Measurements from ENCODE around the gene DENND4A.
"Not testable (repeated sequence)": the region's sequence is repeated elsewhere in the genome, so short reads cannot be mapped to it uniquely, and the experiment has no call there.

The DENND4A gene

DNA sequence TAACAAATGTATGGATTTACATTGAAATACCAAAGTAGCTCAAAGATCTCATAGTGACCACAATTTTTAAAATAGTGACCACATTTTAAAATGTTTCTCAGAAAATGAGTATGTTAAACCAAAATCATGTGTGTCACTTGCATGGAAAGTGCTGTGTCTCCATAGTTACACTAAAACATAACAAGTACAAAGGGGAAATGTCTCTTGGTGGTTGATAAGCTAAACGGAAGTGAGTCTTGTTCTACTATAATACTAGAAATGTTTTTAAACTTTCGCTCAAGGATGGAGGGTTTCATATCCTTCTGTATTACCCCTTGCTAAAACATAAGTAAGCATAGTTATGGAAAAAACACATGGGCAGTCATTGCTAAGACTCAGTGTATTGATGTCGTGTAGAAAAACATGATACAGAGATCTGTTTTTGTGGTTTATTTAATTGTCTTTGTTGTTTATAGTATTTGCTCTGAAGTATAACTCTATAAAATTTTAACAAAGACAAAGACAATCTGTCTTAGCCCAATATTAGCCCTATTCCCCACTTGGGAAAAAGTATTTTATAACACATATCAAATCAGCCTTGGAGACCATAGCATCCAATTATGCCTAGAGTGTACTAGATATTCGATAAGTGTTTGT is 27.0 kb upstream of the DENND4A start:
- DNase-seq (ENCODE audit: low read depth) = no peak

DNA sequence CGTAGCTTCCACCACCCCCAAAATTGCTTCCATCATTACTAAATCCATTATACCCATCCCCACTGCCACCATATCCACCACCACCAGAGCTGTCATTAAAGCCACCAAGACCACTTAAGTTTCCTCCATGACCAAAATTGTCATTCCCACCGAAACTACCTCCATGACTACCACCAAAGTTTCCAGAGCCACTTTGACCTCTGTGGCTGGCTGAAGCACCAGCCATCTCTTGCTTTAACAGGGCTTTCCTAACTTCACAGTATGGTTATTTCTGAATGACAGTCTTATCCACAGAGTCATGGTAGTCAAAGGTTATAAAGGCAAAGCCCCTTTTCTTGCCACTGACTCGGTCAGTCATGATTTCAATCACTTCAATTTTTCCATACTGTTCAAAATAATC is 24.3 kb upstream of the DENND4A start:
- DNase-seq (ENCODE audit: low read depth) = no peak

DNA sequence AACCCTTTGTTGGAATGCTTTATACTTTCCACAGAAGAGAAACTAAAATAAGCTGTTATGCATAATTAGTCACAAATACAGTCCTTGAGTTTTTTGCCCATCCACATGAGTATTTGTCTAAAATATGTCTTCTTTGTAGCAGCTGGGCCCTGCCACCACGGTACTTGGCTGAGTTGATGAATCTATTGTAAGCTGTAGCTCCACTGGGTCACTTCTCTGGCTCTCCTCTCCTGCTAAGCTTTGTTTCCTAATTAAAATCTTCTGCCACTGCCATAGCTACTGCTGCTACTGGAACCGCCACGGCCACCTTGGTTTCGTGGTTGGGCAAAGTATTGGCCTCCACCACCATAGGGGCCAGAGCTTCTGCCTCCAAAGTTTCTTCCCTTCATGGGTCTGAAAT is 23.9 kb upstream of the DENND4A start:
- DNase-seq (ENCODE audit: low read depth) = not testable (repeated sequence)

DNA sequence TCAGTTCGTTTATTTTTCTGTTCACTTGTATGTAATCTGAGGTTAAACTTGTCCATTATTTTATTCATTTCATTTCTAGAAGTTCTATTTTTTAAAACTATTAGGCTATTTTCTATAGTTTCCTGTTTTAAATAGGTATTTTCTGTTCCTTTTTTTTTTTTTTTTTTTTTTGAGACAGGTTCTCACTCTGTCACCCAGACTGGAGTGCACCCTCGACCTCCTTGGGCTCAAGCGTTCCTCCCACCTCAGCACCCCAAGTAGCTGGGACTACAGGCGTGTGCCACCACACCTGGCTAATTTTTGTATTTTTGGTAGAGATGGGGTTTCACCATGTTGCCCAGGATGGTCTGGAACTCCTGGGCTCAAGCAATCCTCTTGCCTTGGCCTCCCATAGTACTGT is 22.2 kb upstream of the DENND4A start:
- DNase-seq (ENCODE audit: low read depth) = not testable (repeated sequence)

DNA sequence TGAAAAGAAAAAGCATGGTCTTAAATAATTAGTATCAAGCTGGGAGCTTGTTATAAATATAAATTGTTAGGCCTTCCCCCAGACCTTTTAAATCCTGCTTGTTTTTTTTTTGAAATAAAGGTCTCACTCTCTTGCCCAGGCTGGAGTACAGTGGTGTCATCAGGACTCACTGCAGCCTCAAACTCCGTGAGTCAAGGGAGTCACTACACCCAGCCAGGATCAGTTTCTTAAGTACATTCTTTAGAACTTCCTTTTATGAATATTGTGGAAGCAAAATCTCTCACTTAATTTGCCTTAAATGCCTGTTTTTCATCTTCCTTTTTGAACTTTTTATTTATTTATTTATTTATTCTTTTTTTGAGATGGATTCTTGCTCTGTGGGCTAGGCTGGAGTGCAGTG is 20.8 kb upstream of the DENND4A start:
- no peak for DNase-seq (ENCODE audit: low read depth)

DNA sequence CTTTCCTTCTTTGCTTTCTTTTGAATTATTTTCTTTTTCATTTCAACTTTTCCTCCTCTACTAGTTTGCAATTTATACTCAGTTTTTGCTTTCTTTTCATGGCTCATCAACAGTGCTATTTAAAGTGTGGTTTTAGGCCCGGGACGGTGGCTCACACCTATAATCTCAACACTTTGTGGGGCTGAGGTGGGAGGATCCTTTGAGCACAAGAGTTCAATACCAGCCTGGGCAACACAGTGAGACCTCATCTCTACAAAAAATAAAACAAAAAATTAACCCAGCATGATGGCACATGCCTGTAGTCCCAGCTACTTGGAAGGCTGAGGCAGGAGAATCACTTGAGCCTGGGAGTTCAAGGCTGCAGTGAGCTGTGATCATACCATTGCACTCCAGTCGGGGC is 20.4 kb upstream of the DENND4A start:
- no peak for DNase-seq (ENCODE audit: low read depth)

DNA sequence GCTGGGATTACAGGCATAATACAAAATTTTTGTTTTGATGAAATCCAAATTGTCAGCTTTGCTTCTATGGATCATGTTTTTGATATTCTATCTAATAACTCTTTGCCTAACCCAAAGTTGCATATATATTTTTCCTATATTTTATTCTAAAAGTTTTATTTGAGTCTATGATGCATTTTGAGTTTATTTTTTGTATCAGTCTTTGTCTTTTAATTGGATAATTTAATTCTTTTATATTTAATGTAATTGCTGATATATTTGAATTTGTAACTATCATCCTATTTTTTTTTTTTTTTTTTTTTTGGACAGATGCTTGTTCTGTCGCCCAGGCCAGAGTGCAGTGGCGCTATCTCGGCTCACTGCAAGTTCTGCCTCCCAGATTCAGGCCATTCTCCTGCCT is 19.7 kb upstream of the DENND4A start:
- DNase-seq (ENCODE audit: low read depth) = no peak

DNA sequence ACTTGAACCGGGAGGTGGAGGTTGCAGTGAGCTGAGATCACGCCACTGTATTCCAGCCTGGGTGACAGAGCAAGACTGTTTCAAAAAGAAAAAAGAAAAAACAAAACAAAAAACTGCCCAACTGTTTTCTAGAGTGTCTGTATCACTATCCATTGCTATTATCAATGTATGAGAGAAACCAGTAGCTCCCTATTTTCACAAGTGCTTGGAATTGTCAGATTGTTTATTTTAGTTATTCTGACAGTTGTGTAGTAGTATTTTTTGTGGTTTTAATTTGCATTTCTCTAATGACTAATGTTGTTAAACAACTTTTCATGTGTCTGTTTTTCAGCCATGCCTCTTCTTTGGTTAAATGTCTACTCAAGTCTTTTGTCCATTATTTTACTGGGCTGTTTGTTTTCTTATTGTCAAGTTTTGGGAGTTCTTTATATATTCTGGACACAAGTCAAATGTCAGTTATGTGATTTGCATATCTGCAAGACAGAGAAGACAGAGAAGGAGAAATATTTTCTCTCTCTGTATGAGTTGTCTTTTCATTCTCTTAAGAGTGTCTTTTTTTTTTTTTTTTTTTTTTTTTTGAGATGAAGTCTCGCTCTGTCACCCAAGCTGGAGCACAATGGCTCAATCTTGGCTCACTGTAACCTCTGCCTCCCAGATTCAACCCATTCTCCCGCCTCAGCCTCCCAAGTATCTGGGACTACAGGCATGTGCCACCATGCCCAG is 19.1 kb upstream of the DENND4A start:
- DNase-seq (ENCODE audit: low read depth) = not testable (repeated sequence)

DNA sequence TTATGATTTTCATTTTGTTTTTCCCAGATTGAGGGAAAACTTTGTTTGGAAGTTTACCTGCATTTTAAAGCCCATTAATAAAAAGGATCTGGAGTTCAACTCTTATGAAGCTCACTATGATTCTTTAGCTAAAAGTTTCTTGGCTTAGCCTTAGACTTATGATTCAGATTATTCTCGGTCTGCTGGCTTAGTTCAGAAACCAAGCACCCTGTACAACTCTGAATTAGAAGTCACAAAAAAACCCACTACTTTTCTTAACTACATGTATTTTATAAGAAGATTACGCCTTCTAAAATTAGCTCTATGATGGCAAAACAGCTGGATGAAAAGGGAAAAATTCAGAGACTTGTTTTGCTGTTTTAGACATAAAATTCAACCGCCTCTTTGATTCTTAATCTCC is 14.3 kb upstream of the DENND4A start:
- DNase-seq (ENCODE audit: low read depth) = no peak

DNA sequence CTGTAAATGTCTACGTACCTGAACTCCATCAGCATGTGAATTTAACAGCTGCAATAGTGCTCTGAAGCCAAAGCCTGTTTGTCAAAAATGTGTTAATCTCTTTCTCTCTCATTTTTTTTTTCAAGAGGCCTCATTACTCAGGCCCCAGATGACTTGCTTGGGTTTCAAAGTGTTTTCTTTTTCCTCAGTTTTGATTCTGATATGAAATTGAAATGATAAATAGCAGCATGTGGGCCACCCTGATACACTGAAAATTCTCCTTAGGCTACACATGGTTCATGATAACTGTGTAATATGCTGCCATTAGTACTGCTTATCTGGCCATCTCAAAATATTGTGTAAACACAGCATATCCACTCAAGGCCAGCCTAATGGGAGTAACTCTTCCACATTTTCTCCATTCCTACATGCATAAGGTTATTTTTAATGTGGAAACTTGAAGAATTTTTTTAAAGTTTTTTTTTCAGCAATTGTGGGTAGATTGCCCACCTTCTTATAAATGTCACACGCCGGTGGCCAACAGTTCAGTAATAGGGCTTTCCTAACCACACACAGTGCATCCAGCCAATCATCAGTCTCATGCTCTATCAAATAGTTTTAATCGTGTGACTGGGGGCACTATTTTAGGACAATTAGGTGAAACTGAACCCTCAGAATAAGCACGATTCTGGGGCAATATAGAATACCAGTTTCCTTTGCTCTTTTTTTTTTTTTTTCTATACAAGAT is 13.1 kb upstream of the DENND4A start:
- DNase-seq (ENCODE audit: low read depth) = no peak

DNA sequence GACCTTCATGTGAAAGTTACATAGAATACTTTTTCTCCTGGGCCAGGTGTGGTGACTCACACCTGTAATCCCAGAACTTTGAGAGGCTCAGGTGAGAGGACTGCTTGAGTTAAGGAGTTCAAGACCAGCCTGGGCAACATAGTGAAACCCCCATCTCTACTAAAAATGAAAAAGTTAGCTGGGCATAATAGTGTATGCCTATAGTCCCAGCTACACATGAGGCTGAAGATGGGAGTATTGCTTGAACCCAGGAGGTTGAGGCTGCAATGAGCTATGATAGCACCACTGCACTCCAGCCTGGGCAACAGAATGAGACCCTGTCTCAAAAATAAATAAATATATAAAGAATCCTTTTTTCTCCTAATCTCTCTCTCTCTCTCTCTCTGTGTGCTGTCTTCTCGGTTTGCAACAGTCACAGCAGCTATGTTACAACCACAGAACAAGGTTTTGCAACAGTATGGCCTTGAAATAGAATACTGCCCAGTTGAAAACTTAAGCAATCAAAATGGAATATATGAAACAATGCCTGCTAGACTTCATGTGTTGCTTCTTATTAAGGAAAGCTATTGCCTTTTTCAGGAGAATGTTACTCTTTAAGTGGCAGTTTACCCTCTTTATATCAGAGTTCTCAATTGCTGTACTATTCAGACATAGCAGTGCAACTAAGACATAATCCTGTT is 12.3 kb upstream of the DENND4A start:
- no peak for DNase-seq (ENCODE audit: low read depth)

DNA sequence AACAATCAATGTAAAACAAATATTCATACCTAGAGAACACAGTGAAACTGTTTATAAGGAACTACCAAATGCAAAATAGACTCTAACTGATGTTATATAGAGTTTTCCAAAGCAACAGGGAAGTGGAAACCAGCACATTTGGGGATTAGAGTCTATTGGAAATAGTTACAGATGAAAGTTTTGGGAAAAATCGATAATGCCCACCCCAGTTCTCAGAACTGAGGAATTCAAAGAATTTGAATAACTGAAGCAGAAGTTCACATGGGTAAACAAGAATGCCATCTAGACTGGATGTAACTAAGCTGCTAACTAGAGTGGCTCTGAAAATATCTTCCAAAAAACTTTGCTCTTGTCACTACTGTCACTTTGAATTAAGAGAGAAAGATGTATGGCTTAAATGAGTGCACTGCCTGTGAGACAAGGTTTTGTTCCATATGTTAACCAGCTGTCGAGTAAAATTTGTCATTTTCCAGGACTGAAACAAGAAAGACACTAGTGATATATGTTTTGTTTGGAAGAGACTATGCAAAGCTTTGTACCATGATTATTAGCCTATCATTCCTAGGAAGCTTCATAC is 9.2 kb upstream of the DENND4A start:
- no peak for DNase-seq (ENCODE audit: low read depth)

DNA sequence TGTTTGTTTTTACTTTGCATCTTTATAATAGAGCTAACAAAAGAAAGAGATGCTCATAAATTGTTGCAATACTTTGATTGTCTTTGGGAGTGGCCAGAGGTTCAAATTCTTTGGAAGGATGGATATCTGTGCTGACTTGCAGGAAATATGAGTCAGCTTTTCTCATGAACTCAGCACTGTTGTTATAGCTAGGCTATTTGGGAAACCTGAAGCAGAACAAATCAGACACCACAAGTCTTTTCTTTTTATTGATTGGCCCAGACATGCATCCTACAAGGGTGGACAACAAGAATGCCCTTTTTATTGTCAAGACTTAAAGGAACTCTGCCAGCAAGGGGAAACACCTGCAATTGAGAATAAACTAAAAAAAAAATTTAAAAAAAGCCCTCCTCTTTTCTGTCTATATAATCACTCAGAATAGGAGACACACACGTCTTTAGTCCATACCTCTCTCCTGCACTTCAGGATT is 4.6 kb upstream of the DENND4A start:
- DNase-seq (ENCODE audit: low read depth) = no peak

DNA sequence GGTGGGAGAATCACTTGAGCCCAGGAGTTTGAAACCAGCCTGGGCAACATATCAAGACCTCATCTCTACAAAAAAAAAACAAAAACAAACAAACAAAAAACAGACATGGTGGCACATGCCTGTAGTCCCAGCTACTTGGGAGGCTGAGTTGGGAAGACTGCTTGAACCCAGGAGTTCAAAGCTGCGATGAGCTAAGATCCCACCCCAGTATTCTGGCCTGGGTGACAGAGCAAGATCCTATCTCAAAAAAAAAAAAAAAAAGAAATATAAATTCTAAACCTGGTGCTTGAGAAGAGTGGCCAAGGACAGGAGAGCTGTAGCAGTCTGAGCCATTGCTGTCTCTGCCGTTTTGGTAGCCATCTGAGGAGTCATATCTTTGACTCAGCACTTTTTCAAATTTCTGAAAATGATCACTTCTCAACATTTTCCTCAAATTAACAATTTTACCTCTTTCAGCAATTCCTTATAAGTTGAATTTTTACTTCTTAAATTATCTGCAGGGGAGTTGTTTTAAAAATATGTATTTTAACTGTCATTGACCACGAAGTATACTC is 3.6 kb upstream of the DENND4A start:
- DNase-seq (ENCODE audit: low read depth) = no peak

DNA sequence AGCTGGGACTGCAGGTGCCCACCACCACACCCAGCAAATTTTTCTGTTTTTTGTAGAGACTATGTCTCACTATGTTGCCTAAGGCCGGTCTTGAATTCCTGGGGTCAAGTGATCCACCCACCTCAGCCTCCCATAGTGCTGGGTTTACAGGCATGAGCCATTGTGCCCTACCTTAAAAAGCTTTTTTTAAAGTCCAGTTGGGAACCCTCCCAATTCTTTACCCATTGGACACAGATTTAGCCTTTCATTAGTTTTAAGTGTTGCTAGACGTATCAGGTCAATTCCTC is 1.7 kb upstream of the DENND4A start:
- DNase-seq (ENCODE audit: low read depth) = no peak

DNA sequence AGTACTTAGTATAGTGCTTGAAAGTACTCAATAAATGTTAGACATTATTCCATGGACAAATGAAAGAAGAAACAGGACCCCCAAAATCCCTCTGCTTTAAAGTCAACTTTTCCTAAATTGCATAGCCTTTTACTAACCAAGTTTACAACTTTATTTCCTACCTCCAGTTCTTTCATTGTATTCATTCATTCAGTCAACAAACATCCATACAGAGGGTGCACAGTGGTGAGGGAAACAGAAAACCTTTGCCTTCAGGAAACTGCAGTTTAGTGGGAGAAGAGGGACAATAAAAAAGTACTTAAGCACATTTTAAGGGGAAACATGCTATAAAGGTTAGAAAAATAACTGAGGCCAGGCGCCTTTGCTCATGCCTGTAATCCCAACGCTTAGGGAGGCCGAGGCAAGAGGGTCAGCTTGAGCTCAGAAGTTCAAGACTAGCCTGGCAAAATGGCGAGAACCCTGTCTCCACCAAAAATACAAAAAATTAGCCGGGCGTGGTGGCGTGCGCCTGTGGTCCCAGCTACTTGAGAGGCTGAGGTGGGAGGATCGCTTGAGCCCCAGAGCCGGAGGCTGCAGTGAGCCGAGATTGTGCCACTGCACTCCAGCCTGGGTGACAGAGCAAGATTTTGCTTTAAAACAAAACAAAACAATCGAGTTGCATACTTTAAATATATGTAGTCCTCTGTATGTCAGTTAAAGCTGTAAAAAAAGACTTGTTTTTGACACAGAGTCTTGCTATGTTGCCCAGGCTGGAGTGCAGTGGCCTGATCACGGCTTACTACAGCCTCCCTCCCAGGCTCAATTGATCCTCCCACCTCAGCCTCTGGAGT is 1.1 kb upstream of the DENND4A start:
- no peak for DNase-seq (ENCODE audit: low read depth)

DNA sequence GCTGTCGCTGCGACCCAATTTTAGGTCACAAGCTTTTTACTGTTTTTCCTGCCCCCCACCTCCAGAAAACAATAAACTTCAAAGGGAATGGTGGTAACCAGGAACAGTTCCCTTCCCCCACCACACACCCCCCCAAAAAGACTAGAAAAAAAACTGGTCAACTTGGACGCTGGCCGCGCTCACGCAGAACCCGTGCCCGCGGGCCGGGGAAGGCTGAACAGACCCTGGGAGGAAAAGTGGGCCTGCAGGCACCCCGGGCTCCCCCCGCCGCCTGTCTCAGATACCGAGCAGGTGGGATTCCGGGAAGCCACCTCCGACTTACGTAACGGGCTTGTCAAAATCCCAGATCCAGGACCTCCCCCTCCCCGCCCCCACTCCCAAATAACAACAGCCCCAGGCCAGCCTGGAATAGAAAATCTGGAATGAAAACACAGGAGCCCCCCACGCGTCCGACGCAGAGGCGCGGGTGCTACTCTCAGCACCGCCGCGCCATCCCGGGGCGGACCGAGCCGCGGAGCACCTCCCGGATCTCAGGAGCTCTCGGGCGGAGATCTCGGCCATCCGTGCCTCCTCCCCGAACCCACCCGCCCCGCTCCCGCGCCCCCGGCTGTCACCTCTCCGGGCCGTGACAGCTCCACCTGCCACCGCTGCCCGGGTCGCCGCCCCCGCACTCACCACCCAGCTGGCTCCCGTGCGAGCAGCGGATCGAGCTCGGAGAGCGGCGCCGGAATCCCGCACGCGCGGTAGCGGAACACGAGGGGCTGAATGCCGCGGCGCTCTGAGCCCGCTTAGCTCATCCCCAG is 557 bp downstream of the DENND4A start:
- DNase-seq (ENCODE audit: low read depth) = peak; percentile 25

DNA sequence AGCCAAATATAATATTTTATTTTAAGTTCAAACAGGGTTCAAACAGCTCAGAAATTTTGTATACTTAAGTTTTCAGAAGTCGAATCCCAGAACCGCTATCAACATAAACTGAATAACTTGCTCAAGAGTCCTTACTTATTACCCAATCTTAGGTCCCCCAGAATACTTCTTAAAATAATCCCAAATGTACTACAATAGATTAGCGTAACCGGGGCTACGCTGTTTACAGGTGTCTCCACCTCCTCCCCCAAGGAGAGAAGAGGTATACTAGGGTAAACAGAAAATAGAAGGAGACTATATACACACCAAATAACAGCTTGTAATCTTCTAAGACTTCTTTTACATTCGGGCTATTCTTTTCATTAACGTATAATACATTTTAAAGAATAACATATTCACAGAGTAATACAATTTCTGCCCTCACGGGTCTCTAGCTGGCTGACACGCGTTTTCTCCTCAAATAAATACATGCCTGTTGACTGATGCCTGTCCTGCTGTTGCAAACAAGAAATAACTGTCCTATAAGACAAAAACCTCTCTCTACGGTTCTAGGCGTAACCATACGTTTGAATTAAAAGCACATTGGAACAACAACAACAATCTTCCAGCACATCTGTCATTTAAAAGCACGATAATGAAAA is 1.3 kb downstream of the DENND4A start:
- no peak for DNase-seq (ENCODE audit: low read depth)

DNA sequence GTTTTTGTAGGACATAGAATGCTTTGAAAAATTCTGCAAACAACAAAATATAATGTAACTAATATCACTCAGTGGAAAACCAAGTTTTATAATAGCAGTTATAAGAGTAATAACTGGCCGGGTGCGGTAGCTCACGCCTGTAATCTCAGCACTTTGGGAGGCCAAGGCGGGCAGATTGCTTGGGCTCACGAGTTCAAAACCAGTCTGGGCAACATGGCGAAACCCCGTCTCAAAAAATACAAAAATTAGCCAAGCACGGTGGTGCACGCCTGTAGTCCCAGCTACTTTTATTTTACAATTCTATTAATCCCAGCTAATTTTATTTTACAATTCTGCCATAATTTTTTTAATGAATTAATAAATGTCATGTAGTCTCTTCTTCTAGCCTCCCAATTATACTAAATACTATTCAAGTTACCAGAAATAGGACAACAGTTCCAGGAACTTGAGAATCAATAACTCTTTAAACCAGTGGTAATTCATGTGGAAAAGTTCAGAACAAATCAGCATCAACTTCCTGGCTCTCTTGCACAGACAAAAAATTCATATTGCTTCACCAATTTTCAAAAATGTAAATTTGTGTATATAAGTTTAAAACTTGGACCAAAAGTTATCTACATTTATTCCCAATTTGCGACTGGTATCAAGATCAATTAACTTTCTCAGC is 2.2 kb downstream of the DENND4A start:
- no peak for DNase-seq (ENCODE audit: low read depth)

Data from activated T-cell treated with anti-CD3 and anti-CD28 coated beads for 24 hours (primary cell).